Keratinocyte (primary cell): ENCODE results near the gene CACNB2.

ENCODE experiments used
- EZH2 ChIP-seq: IDR thresholded peaks from one replicate; pipeline ENCODE4 v1.6.1; 2012; ENCODE audit warnings: inconsistent platforms, mild to moderate bottlenecking, low read length, moderate library complexity
- TF ChIP-seq, protein P1 (sequence below), 3 experiments: IDR thresholded peaks in 1 of 3; conservative IDR thresholded peaks in 1 of 3; optimal IDR thresholded peaks in 1 of 3; 2 replicates in 2 of 3; 3 replicates in 1 of 3; pipeline versions ENCODE3 to v1.5.1; 2011; ENCODE audit warnings: low read length in 3 of 3, mild to moderate bottlenecking in 3 of 3, moderate library complexity in 2 of 3, control low read depth in 1 of 3, inconsistent platforms in 1 of 3; ENCODE audit not compliant: insufficient read depth in 2 of 3; ENCODE audit errors: extremely low read depth in 1 of 3

- TF ChIP-seq, protein P1, sequence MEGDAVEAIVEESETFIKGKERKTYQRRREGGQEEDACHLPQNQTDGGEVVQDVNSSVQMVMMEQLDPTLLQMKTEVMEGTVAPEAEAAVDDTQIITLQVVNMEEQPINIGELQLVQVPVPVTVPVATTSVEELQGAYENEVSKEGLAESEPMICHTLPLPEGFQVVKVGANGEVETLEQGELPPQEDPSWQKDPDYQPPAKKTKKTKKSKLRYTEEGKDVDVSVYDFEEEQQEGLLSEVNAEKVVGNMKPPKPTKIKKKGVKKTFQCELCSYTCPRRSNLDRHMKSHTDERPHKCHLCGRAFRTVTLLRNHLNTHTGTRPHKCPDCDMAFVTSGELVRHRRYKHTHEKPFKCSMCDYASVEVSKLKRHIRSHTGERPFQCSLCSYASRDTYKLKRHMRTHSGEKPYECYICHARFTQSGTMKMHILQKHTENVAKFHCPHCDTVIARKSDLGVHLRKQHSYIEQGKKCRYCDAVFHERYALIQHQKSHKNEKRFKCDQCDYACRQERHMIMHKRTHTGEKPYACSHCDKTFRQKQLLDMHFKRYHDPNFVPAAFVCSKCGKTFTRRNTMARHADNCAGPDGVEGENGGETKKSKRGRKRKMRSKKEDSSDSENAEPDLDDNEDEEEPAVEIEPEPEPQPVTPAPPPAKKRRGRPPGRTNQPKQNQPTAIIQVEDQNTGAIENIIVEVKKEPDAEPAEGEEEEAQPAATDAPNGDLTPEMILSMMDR (optimal IDR thresholded peaks at IDR 0.05 in 1 of 3, IDR thresholded peaks at IDR 0.05 in 1 of 3, conservative IDR thresholded peaks at IDR 0.05 in 1 of 3; ENCODE audit: extremely low read depth in 1 of 3, insufficient read depth in 2 of 3, low read length in 3 of 3) = no peak
- no peak for TF ChIP-seq EZH2
Measured at GRCh38 chr10:18504161-18504560, 363.9 kb downstream of the CACNB2 start.
